ENCODE data around the gene RTBDN.
"Not testable (repeated sequence)": the region's sequence is repeated elsewhere in the genome, so short reads cannot be mapped to it uniquely, and the experiment has no call there.

Gene RTBDN

GRCh38 chr19:12817810-12818209 lies 16.6 kb downstream of the RTBDN start:
- DNase-seq (ENCODE audit: low spot score), result not testable (repeated sequence)

GRCh38 chr19:12817188-12817587 lies 17.2 kb downstream of the RTBDN start:
- not testable (repeated sequence) for DNase-seq (ENCODE audit: low spot score)

DNA sequence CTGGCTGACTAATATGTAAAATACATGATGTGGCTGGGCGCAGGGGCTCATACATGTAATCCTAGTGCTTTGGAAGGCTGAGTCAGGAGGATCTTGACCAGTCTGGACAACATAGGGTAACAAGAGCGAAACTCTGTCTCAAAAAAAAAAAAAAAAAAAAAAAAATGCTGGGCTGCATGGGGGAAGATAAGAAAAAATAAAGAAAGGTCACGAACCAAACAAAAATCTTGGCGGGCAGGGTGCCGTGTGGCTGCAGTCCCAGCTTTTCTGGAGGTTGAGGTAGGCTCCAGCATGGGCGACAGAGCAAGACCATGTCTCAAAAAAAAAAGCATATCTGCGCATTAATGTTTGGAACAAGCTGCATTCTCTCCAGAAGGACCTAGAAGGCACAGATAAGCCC lies 19.3 kb downstream of the RTBDN start:
- DNase-seq (ENCODE audit: low spot score), result no peak

GRCh38 chr19:12806242-12807081 lies 27.9 kb downstream of the RTBDN start, which contains the start of gene RNASEH2A:
TSS of gene RNASEH2A (plus strand) at chr19:12806584. CDS start at chr19:12806674, 90 bp downstream.
- DNase-seq (ENCODE audit: low spot score), result peak; percentile 98

DNA sequence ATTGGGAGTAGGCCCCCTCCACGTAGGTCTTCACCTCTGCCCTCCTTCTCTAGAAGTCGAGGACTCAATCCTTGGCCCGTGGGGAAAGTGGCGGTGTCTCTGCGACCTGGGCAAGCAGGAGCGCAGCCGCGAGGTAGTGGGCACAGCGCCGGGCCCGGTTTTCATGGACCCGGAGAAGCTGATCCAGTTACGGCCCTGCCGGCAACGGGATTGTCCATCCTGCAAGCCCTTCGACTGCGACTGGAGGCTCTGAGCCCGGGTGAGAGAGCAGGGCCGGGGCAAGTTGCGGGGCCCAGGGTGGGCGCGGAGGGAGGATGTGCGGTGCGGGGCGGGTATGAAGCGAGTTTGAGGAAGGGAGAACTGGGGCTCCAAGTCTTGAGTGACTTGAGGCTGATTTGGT lies 30.3 kb downstream of the RTBDN start:
- peak; percentile 10 for DNase-seq (ENCODE audit: low spot score)

DNA sequence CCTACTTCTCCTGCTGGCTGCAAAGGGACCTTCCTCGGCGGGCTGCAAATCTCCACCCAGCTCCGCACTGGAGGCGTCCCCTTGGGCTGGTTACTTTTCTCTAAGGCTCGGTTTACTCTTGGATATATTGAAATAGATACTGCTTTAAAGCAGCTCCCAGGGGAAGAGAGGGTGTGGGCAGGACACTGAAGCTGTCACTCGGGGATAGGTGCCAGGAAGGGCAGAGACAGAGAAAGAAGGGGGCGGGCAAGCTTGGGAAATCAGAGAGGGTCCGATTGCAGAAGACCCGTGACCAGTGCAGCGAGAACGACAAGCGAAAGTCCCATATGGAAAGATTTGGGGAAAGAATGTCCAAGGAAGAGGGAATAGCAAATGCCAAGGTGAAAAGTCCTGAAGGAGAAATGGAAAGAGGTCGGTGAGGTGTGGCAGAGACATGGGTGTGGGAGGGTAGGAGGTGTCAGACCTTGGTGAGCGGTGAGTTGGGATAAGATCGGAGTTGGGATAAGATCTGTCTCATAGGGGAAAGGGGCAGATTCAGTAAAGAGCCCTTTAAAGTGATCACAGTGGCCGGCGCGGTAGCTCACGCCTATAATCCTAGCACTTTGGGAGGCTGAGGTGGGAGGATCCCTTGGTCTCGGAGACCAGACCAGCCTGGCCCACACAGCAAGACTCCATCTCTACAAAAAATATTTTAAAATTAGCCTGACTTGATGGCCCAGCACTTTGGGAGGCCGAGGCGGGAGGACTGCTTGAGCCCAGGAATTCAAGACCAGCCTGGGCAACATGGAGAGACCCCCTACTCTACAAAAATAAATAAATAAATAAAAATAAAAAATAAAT lies 31.9 kb downstream of the RTBDN start:
- no peak for DNase-seq (ENCODE audit: low spot score)

DNA sequence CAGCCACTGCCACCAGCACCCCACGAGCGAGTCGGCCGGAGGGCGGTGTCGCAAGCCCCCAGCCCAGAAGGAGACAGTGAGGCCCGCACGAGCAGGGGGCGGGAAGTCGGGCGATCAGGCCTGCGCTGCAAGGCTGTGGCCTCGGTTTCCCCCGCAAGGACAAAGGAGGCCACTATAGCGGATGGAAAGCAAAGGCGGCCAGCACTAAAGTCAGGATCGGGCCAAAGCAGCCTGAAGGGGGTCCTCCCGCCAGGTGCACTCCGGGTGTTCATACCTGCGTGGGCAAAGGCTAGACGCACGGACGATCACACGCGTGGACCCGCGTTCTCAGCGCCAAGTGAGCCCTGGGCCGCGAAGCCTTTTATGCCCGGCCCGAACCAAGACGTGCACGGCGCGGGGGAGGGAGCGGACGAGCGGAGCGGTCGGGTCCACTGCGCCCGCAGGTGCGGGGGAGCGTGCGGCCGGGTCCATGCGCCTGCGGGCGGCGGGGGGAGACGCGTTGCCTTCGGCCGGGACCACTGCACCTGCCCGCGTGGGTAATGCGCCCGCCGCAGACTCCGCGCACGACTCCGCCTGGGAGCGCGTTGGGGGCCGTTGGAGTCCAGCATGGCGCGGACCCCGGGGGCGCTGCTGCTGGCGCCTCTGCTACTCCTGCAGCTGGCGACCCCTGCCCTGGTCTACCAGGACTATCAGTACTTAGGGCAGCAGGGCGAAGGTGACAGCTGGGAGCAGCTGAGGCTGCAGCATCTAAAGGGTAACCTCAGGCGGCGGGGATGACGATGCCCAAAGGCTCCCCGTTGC lies 32.7 kb downstream of the RTBDN start, which contains the start of the genes PRDX2 and THSD8:
TSS of gene PRDX2 (minus strand) at position 335 of the 801 bp plus-strand sequence. CDS start 539 bp downstream, outside the sequence.
TSS of gene THSD8 (plus strand) at position 604 of the 801 bp plus-strand sequence. CDS start at position 607, 3 bp downstream.
- peak; percentile 94 for DNase-seq (ENCODE audit: low spot score)

- DNase-seq (ENCODE audit: low spot score), result no peak
Measured at GRCh38 chr19:12800923-12801465, 33.4 kb downstream of the RTBDN start.

DNA sequence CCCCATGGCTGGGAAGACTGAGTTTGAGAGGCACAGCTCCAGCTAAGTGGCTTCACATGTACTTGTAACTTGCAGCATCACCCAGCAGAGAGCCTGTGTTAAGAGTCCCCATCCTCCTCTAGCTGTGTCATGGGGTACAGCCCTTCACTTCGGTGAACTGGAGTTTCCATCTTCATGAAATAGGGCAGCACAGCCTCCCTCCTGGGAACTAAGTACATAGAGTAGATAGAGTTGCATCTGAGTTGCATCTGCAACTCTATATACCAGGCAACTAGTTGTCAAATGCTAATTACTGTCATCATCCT lies 34.0 kb downstream of the RTBDN start:
- DNase-seq (ENCODE audit: low spot score), result no peak

DNA sequence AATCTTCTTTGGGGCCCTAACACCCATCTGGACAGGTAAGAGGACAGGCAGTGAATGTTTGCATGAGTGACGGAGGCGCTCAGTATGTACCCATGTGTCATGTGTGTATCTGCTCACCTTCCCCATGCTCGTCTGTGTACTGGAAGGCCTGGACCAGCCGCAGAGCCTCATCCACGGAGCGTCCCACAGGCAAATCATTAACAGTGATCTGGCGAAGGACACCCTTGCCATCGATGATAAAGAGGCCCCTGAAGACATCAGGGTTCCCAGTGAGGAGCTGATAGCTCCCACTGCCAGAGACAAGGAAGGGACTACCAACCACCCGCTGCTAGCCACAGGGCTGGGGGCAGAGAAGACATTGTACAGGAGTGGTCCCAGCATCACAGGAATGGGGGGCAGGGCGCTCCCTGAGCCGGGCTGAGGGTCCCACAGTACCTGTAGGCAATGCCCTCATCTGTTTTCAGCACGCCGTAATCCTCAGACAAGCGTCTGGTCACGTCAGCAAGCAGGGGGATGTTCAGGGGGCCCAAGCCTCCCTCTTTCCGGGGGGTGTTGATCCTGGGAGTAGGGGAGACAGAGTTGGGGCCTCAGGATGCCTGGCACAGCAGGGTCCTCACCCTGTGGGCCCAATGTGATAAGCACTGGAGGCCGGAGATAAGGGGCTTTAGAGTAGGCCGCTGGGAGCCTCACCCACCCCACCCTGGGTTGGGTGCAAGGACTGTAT lies 34.5 kb downstream of the RTBDN start:
- no peak for DNase-seq (ENCODE audit: low spot score)

- DNase-seq (ENCODE audit: low spot score), result not testable (repeated sequence)
Measured at GRCh38 chr19:12797607-12798006, 36.8 kb downstream of the RTBDN start.

DNA sequence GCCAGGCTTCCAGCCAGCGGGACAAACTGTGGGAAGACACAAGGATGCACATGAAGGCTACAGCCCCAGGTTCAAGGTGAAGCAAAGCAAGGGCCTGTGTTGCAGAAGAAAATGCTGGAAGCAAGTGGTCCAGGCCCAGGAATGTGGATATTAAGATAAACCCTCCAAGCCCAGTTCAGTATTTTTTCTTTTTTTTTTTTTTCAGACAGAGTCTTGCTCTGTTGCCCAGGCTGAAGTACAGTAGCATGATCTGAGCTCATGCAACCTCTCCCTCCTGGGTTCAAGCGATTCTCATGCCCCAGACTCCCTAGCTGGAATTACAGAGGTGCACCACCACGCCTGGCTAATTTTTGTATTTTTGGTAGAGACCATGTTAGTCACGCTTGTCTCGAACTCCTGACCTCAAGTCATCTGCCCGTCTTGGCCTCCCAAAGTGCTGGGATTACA lies 37.2 kb downstream of the RTBDN start:
- DNase-seq (ENCODE audit: low spot score), result no peak

- DNase-seq (ENCODE audit: low spot score), result peak; percentile 73
Measured at GRCh38 chr19:12796146-12797071, 38.0 kb downstream of the RTBDN start.

DNA sequence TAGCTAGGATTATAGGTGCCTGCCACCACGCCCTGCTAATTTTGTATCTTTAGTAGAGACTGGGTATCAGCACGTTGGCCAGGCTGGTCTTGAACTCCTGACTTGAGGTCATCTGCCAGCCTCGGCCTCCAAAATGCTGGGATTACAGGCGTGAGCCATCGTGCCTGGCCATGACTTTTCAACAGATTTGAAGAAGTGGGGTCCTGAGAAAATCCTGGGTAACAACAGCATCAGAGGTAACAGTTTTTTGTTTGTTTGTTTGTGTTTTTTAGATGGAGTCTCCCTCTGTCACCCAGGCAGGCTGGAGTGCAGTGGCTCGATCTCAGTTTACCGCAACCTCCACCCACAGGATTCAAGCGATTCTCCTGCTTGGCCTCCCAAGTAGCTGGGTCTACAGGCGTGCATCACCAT lies 39.4 kb downstream of the RTBDN start:
- DNase-seq (ENCODE audit: low spot score), result no peak

DNA sequence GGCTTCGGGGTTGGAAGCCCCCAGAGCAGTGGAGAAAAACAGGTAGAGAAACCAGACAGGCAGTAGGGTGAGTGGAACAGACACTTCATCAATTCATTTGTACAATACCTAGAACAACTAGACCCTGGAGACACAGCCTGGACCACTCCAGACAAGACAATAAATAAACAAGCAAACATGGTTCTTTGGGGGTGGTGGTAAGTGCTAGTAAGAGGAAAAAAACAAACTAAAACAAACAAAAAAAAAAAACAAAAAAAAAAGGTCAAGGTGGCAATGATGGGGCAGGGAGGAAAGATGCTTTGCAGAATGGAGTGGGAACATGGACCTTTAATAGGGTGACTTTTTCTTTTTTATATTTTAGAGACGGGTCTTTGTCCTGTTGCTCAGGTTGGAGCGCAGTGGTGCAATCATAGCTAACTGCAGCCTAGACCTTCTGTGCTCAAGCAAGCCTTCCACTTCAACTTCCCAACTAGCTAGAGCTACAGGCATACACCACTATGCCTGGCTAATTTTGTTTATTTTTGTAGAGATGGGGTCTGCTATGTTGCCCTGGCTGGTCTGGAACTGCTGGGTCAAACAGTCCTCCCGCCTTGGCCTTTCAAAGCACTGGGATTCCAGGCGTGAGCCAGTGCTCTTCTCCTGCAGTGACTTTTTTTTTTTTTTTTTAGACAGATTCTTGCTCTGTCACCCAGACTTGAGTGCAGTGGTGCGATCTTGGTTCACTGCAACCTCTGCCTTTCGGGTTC lies 40.0 kb downstream of the RTBDN start:
- no peak for DNase-seq (ENCODE audit: low spot score)

DNA sequence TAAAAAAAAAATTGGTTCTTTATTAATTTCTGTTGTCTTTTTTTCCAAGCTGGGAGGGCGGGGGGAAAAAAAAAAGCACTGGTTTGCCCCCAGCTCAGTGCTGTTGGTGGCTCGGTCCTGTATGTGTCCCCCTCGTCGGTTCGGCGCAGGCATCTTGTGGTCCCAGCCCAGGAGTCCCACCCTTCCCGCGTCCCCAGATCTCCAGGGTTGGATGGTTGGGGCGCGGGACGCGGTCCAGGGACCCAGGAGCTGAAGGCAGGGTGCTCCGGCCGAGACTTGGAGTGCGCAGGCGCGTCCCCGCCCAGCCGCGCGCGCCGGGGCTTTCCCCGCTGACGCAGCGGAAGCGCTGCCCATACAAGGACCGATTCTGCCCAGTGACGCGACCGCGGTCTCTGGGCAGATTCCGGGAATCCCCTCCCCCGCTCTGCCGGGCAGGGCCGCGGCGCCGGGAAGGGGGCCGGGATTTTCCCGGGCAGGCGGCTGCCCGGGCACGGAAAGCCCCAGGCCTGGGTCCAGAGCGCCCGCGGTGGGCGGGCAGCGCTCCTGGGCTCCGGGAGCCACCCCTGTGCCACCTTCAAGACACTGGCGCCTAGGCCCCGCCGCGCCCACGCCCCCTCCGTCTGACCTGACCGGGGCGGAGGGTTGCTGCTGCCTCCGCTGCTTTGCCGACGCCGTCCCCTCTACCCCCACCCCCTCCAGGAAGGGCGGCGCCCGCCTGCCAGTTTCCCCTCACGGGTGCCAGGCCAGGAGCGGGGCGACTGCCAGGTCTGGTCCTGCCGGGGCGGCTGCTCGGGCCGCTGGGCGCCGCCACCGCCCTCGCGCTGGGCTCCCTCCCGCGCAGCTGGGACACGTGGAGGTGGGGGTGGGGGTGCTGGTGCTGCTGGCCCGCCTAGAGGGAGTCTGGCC lies 40.8 kb downstream of the RTBDN start:
- DNase-seq (ENCODE audit: low spot score), result peak; percentile 93

DNA sequence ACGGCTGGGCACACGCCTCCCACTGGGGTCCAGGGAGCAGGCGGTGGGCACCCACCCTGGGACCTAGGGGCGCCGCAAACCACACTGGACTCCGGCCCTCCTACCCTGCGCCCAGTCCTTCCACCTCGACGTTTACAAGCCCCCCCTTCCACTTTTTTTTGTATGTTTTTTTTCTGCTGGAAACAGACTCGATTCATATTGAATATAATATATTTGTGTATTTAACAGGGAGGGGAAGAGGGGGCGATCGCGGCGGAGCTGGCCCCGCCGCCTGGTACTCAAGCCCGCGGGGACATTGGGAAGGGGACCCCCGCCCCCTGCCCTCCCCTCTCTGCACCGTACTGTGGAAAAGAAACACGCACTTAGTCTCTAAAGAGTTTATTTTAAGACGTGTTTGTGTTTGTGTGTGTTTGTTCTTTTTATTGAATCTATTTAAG lies 41.5 kb downstream of the RTBDN start:
- no peak for DNase-seq (ENCODE audit: low spot score)
